GM10248 (cell line): Measurements from ENCODE around the gene LHX5.

Source experiments
- CTCF ChIA-PET: fragments of 300-600 bp; sonication (Branson Sonifier 250); formaldehyde crosslinking; extraction: SDS; loops from one replicate; lab custom pipeline; 2021; ENCODE audit warnings: antibody characterized with exemption; lab: Yijun Ruan, JAX
- POLR2A ChIA-PET: fragments of 350-650 bp; sonication (Branson Sonifier 250); formaldehyde crosslinking; extraction: SDS; loops from one replicate; lab custom pipeline; 2020; ENCODE audit warnings: antibody characterized with exemption; lab: Yijun Ruan, JAX
- DNase-seq: peaks from one replicate; pipeline ENCODE4 v3.0.0; 2012; ENCODE audit errors: extremely low spot score
- TF ChIP-seq, protein P1 (sequence below): IDR thresholded peaks from 2 replicates; pipeline ENCODE4 v1.5.1; 2012; ENCODE audit warnings: mild to moderate bottlenecking, low read depth; ENCODE audit errors: extremely low read depth, missing control alignments, control extremely low read depth

LHX5 gene

GRCh38 chr12:113479216-113479589, 7.5 kb upstream of the LHX5 start:
- DNase-seq = no peak
- ChIA-PET POLR2A (no interaction called here), CTCF (no interaction called here)
- TF ChIP-seq, protein P1, sequence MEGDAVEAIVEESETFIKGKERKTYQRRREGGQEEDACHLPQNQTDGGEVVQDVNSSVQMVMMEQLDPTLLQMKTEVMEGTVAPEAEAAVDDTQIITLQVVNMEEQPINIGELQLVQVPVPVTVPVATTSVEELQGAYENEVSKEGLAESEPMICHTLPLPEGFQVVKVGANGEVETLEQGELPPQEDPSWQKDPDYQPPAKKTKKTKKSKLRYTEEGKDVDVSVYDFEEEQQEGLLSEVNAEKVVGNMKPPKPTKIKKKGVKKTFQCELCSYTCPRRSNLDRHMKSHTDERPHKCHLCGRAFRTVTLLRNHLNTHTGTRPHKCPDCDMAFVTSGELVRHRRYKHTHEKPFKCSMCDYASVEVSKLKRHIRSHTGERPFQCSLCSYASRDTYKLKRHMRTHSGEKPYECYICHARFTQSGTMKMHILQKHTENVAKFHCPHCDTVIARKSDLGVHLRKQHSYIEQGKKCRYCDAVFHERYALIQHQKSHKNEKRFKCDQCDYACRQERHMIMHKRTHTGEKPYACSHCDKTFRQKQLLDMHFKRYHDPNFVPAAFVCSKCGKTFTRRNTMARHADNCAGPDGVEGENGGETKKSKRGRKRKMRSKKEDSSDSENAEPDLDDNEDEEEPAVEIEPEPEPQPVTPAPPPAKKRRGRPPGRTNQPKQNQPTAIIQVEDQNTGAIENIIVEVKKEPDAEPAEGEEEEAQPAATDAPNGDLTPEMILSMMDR = no peak

DNA sequence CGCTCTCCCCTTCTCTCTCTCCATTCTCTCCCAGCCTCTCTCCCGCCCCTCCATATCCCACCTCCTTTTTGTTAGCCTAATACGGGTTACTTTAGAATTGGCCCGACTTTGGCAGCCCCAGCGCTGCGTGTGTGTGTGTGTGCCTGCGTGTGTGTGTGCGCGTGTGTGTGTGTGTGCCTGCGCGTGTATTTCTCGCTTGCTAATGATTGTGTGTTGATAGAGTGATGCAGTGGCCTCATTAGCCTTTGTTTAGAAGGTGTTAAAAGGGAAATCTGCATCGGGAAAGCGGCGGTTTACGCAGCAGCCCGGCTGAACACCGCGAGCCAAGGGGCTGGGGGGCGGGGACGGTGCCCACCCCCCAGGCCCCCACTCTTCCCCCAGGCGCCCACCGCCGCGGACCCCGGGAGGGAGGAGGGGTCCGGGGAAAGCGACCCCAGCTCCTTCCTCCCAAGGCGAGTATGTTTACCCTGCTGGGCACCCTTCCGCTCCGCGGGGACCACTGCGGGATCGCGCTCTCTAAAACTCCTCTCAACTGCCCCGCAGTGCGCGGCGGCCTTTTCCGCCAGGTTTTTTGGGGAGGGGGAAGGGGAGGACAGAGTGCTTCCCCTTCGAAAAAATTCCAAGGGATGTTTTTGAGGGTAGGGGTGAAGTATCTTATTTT, 6.8 kb upstream of the LHX5 start:
- TF ChIP-seq, protein P1 = no peak
- DNase-seq = no peak
- POLR2A ChIA-PET = no interaction called here
- CTCF ChIA-PET = no interaction called here

DNA sequence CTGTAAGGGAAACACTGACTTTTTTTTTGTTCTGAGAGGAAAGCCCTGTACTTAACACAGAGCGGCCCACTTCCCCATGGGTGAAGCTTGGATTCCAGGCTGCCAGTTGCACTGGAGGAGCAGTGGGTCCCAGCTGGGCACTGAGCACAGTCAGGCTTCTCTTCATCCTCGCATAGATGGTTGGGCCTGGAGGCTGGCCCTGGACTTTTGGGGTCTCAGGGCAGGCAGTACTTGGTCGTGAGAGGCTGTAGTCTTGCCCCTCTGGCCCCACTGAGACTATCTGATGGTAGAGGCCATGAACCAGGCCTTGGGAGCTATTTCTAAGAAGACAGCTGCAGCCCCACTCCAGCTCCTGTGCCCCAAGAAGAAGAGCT, 6.2 kb upstream of the LHX5 start:
- TF ChIP-seq, protein P1 = no peak
- CTCF ChIA-PET = no interaction called here
- DNase-seq = no peak
- POLR2A ChIA-PET = no interaction called here

GRCh38 chr12:113477171-113477841, 5.6 kb upstream of the LHX5 start:
- POLR2A ChIA-PET = no interaction called here
- CTCF ChIA-PET = no interaction called here
- DNase-seq = no peak

GRCh38 chr12:113476176-113476986, 4.7 kb upstream of the LHX5 start:
- DNase-seq = no peak
- TF ChIP-seq, protein P1 = no peak
- CTCF ChIA-PET = no interaction called here
- POLR2A ChIA-PET = no interaction called here

More at GRCh38 chr12:113477171-113477841, 5.6 kb upstream of the LHX5 start:
- TF ChIP-seq, protein P1 = no peak

DNA sequence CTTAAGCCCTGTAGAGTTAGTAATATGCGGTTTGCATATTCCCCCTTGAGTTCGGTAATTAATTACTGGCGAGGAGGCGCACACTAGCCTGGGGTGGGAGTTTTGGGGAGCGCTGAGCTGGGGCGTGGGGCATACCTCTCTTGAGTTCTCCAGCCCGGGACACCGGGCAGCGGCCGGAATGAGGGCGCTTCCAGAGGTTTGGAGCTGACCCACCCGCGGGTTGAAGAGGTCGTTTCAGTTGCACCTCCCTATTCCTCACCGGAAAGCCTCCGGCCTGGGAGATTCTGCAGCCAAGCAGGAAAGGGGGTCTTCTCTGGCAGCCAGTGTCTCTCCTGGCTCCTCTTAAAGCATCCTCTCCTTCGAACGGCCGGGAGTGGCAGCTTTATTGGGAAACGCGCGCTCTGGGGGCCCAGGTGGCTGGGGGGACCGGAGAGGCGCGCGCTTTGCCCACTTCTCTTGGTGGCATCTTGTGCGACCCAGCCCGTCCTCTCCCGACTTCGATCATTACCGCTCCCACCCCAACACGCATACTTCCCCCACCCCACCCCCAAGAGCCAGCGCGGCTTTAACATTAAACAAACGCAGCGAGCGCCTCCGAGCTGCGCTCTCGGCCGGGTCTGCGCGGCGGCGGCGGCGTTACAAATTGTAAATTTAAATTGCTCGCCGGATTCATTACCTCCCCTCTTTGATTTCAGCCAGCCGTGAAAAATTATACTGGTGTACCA, 3.9 kb upstream of the LHX5 start:
- CTCF ChIA-PET = interaction anchor here (1.0 kb wide), 1 partner anchor 14 kb away, joined by 3 read pairs; no protein-coding TSS in a partner anchor
- POLR2A ChIA-PET = no interaction called here
- no peak for DNase-seq
- TF ChIP-seq, protein P1 = no peak
